Smooth muscle cell (in vitro differentiated cells): ENCODE results near the gene CASTOR2. TPM values are rescaled to one million over a fixed set of nuclear protein-coding genes. Genes with fewer than 3 reads are reported as not detected.

Source experiments
- DNase-seq: peaks from one replicate; lab custom pipeline; 2025; ENCODE audit not compliant: unreplicated experiment; lab: John Stamatoyannopoulos, UW
- H2AFZ ChIP-seq: fragments of 200-600 bp; sonication (generic); 2 replicates; pipeline ENCODE4 v1.6.0; 2016; ENCODE audit warnings: antibody characterized with exemption, low read depth, mild to moderate bottlenecking
- H3F3A ChIP-seq: fragments of 200-600 bp; sonication (generic); 2 replicates; pipeline ENCODE4 v1.6.0; 2017; ENCODE audit warnings: antibody characterized with exemption, low read depth
- H3K27ac ChIP-seq: fragments of 200-600 bp; sonication (generic); 2 replicates; pipeline ENCODE4 v1.5.1; 2016; ENCODE audit warnings: low read depth, mild to moderate bottlenecking
- H3K27me3 ChIP-seq: fragments of 200-600 bp; sonication (generic); 2 replicates; pipeline ENCODE4 v1.6.1; 2016; ENCODE audit warnings: low read depth, mild to moderate bottlenecking
- H3K36me3 ChIP-seq: fragments of 200-600 bp; sonication (generic); 2 replicates; pipeline ENCODE4 v1.5.1; 2016; ENCODE audit warnings: low read depth
- H3K4me1 ChIP-seq: fragments of 200-600 bp; sonication (generic); 2 replicates; pipeline ENCODE4 v1.5.1; 2016; ENCODE audit warnings: low read depth
- H3K4me2 ChIP-seq: fragments of 200-600 bp; sonication (generic); 2 replicates; pipeline ENCODE4 v1.6.0; 2016; ENCODE audit warnings: mild to moderate bottlenecking
- H3K4me3 ChIP-seq: fragments of 200-600 bp; sonication (generic); 2 replicates; pipeline ENCODE4 v1.5.1; 2016; ENCODE audit warnings: mild to moderate bottlenecking
- H3K79me2 ChIP-seq: fragments of 200-600 bp; sonication (generic); 2 replicates; pipeline ENCODE4 v1.6.0; 2016; ENCODE audit warnings: low read depth, mild to moderate bottlenecking
- H3K9ac ChIP-seq: fragments of 200-600 bp; sonication (generic); 2 replicates; pipeline ENCODE4 v1.6.0; 2016; ENCODE audit warnings: low read depth
- H3K9me3 ChIP-seq: fragments of 200-600 bp; sonication (generic); replicated peaks from 2 replicates; pipeline ENCODE4 v1.5.1; 2016; ENCODE audit warnings: low read depth
- H4K20me1 ChIP-seq: fragments of 200-600 bp; sonication (generic); 2 replicates; pipeline ENCODE4 v1.6.0; 2016; ENCODE audit warnings: low read depth
- CTCF ChIP-seq: fragments of 200-600 bp; sonication (generic); IDR thresholded peaks from 2 replicates; pipeline ENCODE4 v1.5.1; 2017; ENCODE audit warnings: borderline replicate concordance, mild to moderate bottlenecking, antibody characterized with exemption; ENCODE audit not compliant: insufficient read depth, poor library complexity, severe bottlenecking
- WGBS: methylation state at CpG from one replicate; pipeline ENCODE4 v1.1.7; 2016; ENCODE audit warnings: low lambda C conversion rate; 5-methylcytosine and 5-hydroxymethylcytosine counted together
- polyA plus RNA-seq: library from polyadenylated mRNA; unstranded; fragments of >200 nt; fragmentation: Nextera tagmentation; extraction: Ambion mirVana; gene quantifications from 2 replicates; pipeline ENCODE4 v1.2.1, GENCODE V29; 2016
- total RNA-seq: library from RNA; depleted of rRNA; stranded (reverse); fragments of >200 nt; gene quantifications from 2 replicates; pipeline ENCODE4 v1.2.3, GENCODE V29; 2014

The CASTOR2 gene
- total and polyA plus RNA-seq, 2 experiments from 2014 or later: 4.3 to 11.4 TPM

GRCh38 chr7:75033826-75034225, 69.3 kb downstream of the CASTOR2 start:
- WGBS: 92% methylated on average over 8 of the region's 8 CpGs
- H3K36me3 ChIP-seq: no peaks in the 10 kb centered on the region
- H4K20me1 ChIP-seq: no peaks in the 10 kb centered on the region
- no peak overlapping the region for H3K4me3 ChIP-seq
- H3K4me1 ChIP-seq: no peaks in the 10 kb centered on the region
- H2AFZ ChIP-seq: no peak overlapping the region
- DNase-seq: no peak
- no peak overlapping the region for H3K4me2 ChIP-seq
- H3K27ac ChIP-seq: no peak overlapping the region
- H3K9me3 ChIP-seq: no peaks in the 10 kb centered on the region
- no peaks in the 10 kb centered on the region for H3K79me2 ChIP-seq
- H3K27me3 ChIP-seq: no peaks in the 10 kb centered on the region
- TF ChIP-seq CTCF: no peak
- no peaks in the 10 kb centered on the region for H3F3A ChIP-seq
- H3K9ac ChIP-seq: no peak overlapping the region

GRCh38 chr7:75038508-75038907, 74.0 kb downstream of the CASTOR2 start:
- Histone ChIP-seq H4K20me1 (no peaks in the 10 kb centered on the region), H2AFZ (no peak overlapping the region), H3K27ac (no peak overlapping the region), H3K4me3 (no peak overlapping the region), H3K9me3 (no peaks in the 10 kb centered on the region), H3K9ac (no peak overlapping the region), H3K36me3 (no peaks in the 10 kb centered on the region), H3K79me2 (no peaks in the 10 kb centered on the region), H3K4me2 (no peak overlapping the region), H3K27me3 (no peaks in the 10 kb centered on the region), H3F3A (no peaks in the 10 kb centered on the region), H3K4me1 (no peaks in the 10 kb centered on the region)
- 91% methylated on average over 8 of the region's 8 CpGs for WGBS
- DNase-seq: no peak
- TF ChIP-seq CTCF: no peak

GRCh38 chr7:75039166-75039565, 74.7 kb downstream of the CASTOR2 start:
- Histone ChIP-seq H3K4me1 (no peaks in the 10 kb centered on the region), H3K36me3 (no peaks in the 10 kb centered on the region), H3F3A (no peaks in the 10 kb centered on the region), H3K9me3 (no peaks in the 10 kb centered on the region), H3K4me3 (no peak overlapping the region), H4K20me1 (no peaks in the 10 kb centered on the region), H3K9ac (no peak overlapping the region), H3K27me3 (no peaks in the 10 kb centered on the region), H2AFZ (no peak overlapping the region), H3K4me2 (no peak overlapping the region), H3K79me2 (no peaks in the 10 kb centered on the region), H3K27ac (no peak overlapping the region)
- TF ChIP-seq CTCF: no peak
- no peak for DNase-seq
- 92% methylated on average over 10 of the region's 10 CpGs for WGBS

- H3K9ac ChIP-seq: no peak overlapping the region
- no peak overlapping the region for H3K4me2 ChIP-seq
- H3K9me3 ChIP-seq: no peaks in the 10 kb centered on the region
- no peaks in the 10 kb centered on the region for H3F3A ChIP-seq
- no peaks in the 10 kb centered on the region for H3K79me2 ChIP-seq
- H3K4me1 ChIP-seq: no peaks in the 10 kb centered on the region
- no peaks in the 10 kb centered on the region for H3K36me3 ChIP-seq
- no peak overlapping the region for H3K4me3 ChIP-seq
- no peak overlapping the region for H2AFZ ChIP-seq
- no peak for DNase-seq
- WGBS: 83% methylated on average over 11 of the region's 11 CpGs
- no peaks in the 10 kb centered on the region for H4K20me1 ChIP-seq
- H3K27ac ChIP-seq: no peak overlapping the region
- no peaks in the 10 kb centered on the region for H3K27me3 ChIP-seq
- no peak for TF ChIP-seq CTCF
These were observed 75.2 kb downstream of the CASTOR2 start for GRCh38 chr7:75039709-75040108.
